Nephron progenitor cell (in vitro differentiated cells): Measurements from ENCODE around the gene LARP4.
"Not testable (repeated sequence)": the region's sequence is repeated elsewhere in the genome, so short reads cannot be mapped to it uniquely, and the experiment has no call there.

Experiments
- DNase-seq: peaks from one replicate; pipeline ENCODE4 v3.0.0; 2021
- H3K27ac Mint-ChIP-seq: 2 replicates; pipeline ENCODE4 v1.8.0; 2021; ENCODE audit warnings: mild to moderate bottlenecking, moderate library complexity, mixed read lengths
- H3K27me3 Mint-ChIP-seq: 2 replicates; pipeline ENCODE4 v1.8.0; 2021; ENCODE audit warnings: mild to moderate bottlenecking, low read depth, mixed read lengths; ENCODE audit not compliant: poor library complexity
- H3K36me3 Mint-ChIP-seq: 2 replicates; pipeline ENCODE4 v1.8.0; 2021; ENCODE audit warnings: low read depth, mixed read lengths
- H3K4me1 Mint-ChIP-seq: 2 replicates; pipeline ENCODE4 v1.8.0; 2021; ENCODE audit warnings: mixed read lengths
- H3K4me3 Mint-ChIP-seq: 2 replicates; pipeline ENCODE4 v1.8.0; 2021; ENCODE audit warnings: mild to moderate bottlenecking, moderate library complexity, mixed read lengths
- H3K9me3 Mint-ChIP-seq: 2 replicates; pipeline ENCODE4 v1.8.0; 2021; ENCODE audit warnings: mild to moderate bottlenecking, moderate library complexity, mixed read lengths
- CTCF ChIP-seq: fragments of 200-600 bp; sonication (generic); IDR thresholded peaks from 2 replicates; pipeline ENCODE4 v1.5.0; 2021; ENCODE audit warnings: antibody characterized with exemption

Gene LARP4

GRCh38 chr12:50403001-50403440 is 2.3 kb downstream of the LARP4 start:
- peaks cover 25% of the 10 kb centered on the region for H3K4me1 Mint-ChIP-seq
- H3K4me3 Mint-ChIP-seq: peak overlapping the region; percentile 98
- TF ChIP-seq CTCF: no peak

DNA sequence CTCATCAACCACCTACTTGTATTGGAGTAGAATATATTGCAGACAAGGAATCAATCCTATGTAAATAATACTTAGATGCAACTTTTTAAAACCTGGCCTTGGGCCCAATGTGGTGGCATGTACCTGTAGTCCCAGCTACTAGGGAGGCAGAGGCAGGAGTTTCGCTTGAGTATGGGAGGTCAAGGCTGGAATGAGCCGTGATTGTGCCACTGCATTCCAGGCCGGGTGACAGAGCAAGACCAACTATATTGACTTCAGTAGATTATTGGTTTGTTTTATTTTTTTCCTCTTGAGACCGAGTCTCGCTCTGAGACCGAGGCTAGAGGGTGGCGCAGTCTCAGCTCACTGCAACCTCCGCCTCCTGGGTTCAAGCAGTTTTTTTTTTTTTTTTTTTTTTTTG is 3.6 kb downstream of the LARP4 start:
- Mint-ChIP-seq H3K9me3 (peaks cover 6% of the 10 kb centered on the region), H3K4me3 (no peak overlapping the region), H3K4me1 (peaks cover 25% of the 10 kb centered on the region), H3K27ac (no peak overlapping the region), H3K36me3 (peaks cover 13% of the 10 kb centered on the region), H3K27me3 (peaks cover 6% of the 10 kb centered on the region)
- TF ChIP-seq CTCF: no peak
- DNase-seq: no peak

More at GRCh38 chr12:50403001-50403440, 2.3 kb downstream of the LARP4 start:
- Mint-ChIP-seq H3K27ac (peak overlapping the region; percentile 99), H3K36me3 (peaks cover 10% of the 10 kb centered on the region), H3K9me3 (peaks cover 16% of the 10 kb centered on the region), H3K27me3 (peaks cover 14% of the 10 kb centered on the region)
- no peak for DNase-seq

DNA sequence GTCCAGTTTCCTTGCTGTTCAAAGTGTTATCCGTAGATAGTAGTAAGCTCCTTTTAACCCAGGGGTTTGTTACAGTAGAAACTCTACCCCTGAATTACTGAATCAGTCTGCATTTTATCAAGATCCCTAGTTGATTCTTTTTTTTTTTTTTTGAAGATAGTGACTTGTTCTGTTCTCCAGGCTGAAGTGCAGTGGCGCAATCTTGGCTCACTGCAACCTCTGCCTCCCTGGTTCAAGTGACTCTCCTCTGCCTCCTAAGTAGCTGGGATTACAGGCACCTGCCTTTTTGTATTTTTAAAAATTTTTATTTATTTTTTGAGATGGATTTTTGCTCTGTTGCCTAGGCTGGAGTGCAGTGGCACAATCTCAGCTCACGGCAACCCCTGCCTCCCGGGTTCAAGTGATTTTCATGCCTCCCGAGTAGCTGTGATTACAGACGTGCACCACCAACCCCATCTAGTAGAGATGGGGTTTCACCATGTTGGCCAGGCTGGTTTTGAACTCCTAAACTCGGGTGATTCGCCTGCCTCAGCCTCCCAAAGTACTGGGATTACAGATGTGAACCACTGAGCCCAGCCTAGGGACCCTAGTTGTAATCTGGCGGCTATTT is 10.5 kb downstream of the LARP4 start:
- Mint-ChIP-seq H3K4me3 (no peak overlapping the region), H3K36me3 (peaks cover 45% of the 10 kb centered on the region)
- DNase-seq: no peak

DNA sequence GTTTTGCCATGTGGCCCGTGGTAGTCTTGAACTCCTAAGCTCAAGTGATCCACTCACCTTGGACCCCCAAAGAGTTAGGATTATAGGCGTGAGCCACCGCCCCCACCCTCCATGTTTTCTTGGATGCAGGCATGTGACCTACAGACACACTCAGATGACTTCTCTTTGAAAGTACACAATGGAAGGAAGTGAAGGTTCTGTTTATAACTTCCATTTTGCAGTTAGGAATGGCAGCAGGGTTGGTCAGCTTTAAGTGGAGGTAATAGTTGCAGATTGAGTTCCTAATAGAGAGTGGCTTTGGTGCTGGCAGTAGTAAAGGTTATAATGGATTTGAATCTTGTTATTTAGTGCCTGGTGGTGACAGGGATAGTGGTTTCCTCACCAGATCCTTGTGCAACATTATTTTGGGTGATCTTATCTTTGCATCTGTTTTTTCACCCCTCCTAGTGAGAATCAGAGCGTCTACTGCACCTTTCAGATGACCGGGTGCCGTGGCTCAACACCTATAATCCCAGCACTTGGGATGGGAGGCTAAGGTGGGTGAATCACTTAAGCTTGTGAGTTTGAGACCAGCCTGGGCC is 15.3 kb downstream of the LARP4 start:
- no peaks in the 10 kb centered on the region for H3K27me3 Mint-ChIP-seq
- H3K36me3 Mint-ChIP-seq: peaks cover 62% of the 10 kb centered on the region
- no peak for TF ChIP-seq CTCF
- H3K4me1 Mint-ChIP-seq: no peaks in the 10 kb centered on the region
- DNase-seq: no peak
- H3K9me3 Mint-ChIP-seq: no peaks in the 10 kb centered on the region
- H3K27ac Mint-ChIP-seq: no peak overlapping the region
- no peak overlapping the region for H3K4me3 Mint-ChIP-seq

More for the DNA sequence above, 10.5 kb downstream of the LARP4 start:
- peaks cover 3% of the 10 kb centered on the region for H3K9me3 Mint-ChIP-seq
- no peaks in the 10 kb centered on the region for H3K27me3 Mint-ChIP-seq
- no peak for TF ChIP-seq CTCF
- H3K4me1 Mint-ChIP-seq: no peaks in the 10 kb centered on the region
- H3K27ac Mint-ChIP-seq: no peak overlapping the region

DNA sequence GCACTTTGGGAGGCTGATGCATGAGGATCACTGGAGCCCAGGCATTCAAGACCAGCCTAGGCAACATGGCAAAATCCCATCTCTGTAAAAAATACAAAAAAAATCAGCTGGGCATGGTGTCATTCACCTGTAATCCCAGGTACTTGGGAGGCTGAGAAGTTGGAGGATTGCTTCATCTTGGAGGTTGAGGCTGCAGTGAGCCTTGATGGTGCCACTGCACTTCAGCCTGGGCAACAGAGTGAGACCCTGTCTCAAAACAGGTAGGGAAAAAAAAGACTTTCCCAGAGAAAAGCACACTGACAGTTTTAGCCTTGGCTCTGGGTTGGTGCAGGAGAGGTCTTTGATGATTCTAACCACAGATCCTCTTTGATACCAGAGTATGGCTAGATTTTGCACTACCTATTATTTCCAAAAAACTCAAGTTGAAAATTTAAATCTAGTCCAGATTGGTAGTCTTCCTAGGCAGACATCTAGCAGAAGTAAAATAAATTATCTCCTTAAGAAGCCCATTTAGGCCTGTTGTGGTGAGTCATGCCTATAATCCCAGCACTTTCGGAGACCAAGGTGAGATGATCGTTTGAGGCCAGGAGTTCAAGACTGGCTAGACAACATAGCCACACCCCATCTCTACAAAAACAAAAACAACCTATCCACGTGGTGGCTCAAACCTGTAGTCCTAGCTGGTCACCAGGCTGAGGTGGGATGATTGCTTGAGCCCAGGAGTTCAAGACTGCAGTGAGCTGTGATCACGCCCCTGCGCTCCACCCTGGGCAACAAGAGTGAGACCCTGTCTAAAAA is 18.6 kb downstream of the LARP4 start:
- Mint-ChIP-seq H3K27me3 (no peaks in the 10 kb centered on the region), H3K4me1 (peaks cover 5% of the 10 kb centered on the region), H3K4me3 (no peak overlapping the region), H3K9me3 (no peaks in the 10 kb centered on the region), H3K36me3 (peaks cover 43% of the 10 kb centered on the region), H3K27ac (peak overlapping the region; percentile 19)
- TF ChIP-seq CTCF: no peak
- no peak for DNase-seq

DNA sequence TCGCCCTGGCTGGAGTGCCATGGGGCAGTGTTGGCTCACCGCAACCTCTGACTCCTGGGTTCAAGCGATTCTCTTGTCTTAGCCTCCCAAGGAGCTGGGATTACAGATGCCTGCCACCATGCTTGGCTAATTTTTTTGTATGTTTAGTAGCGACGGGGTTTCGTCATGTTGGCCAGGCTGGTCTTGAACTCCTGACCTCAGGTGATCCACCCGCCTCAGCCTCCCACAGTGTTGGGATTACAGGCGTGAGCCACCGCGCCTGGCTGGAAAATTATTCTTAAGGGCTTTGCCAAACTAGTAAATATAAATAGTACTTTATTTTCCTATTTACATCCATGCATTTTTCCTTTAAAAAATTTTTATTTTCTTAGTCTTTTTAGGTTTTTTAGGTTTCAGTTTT is 22.2 kb downstream of the LARP4 start:
- H3K36me3 Mint-ChIP-seq: peaks cover 17% of the 10 kb centered on the region
- not testable (repeated sequence) for H3K27ac Mint-ChIP-seq, H3K27me3 Mint-ChIP-seq, H3K4me3 Mint-ChIP-seq, DNase-seq, H3K9me3 Mint-ChIP-seq
- H3K4me1 Mint-ChIP-seq: peaks cover 25% of the 10 kb centered on the region

- Mint-ChIP-seq H3K4me1 (peaks cover 25% of the 10 kb centered on the region), H3K36me3 (peaks cover 15% of the 10 kb centered on the region)
- H3K4me3 Mint-ChIP-seq, H3K9me3 Mint-ChIP-seq, H3K27me3 Mint-ChIP-seq, DNase-seq, H3K27ac Mint-ChIP-seq: not testable (repeated sequence)
These were observed 22.7 kb downstream of the LARP4 start for GRCh38 chr12:50423342-50423741.
